Activated naive CD4-positive, alpha-beta T cell treated with anti-CD3 and anti-CD28 coated beads for 36 hours (primary cell): ENCODE measurements around the gene PDE2A. TPM values are rescaled to one million over a fixed set of nuclear protein-coding genes. Genes with fewer than 3 reads are reported as not detected.

Experiments
- CTCF ChIA-PET: fragments of 350-600 bp; sonication (Branson Sonifier 250); formaldehyde crosslinking; loops from one replicate; lab custom pipeline; 2021; ENCODE audit warnings: antibody characterized with exemption; lab: Charles Lee
- DNase-seq: peaks from one replicate; pipeline ENCODE4 v3.0.0-alpha.2; 2020
- H3K27ac Mint-ChIP-seq: one replicate; pipeline ENCODE4 v1.8.0; 2021; ENCODE audit warnings: mild to moderate bottlenecking, mixed read lengths
- H3K27me3 Mint-ChIP-seq: one replicate; pipeline ENCODE4 v1.8.0; 2021; ENCODE audit warnings: low read depth, mixed read lengths
- H3K36me3 Mint-ChIP-seq: one replicate; pipeline ENCODE4 v1.8.0; 2021; ENCODE audit warnings: low read depth, mixed read lengths
- H3K4me1 Mint-ChIP-seq: one replicate; pipeline ENCODE4 v1.8.0; 2021; ENCODE audit warnings: low read depth, mixed read lengths
- H3K4me3 Mint-ChIP-seq: one replicate; pipeline ENCODE4 v1.8.0; 2021; ENCODE audit warnings: mild to moderate bottlenecking, moderate library complexity, mixed read lengths
- H3K9me3 Mint-ChIP-seq: one replicate; pipeline ENCODE4 v1.8.0; 2021; ENCODE audit warnings: mixed read lengths
- intact Hi-C: fragments of 100-400 bp; cut with micrococcal nuclease; formaldehyde crosslinking; loops from one replicate; pipeline ENCODE4 v1.15.1; 2023
- total RNA-seq, 2 experiments: library from RNA; stranded (reverse); gene quantifications; one replicate each; pipeline ENCODE4 v1.2.3, GENCODE V29; 2021

The PDE2A gene
- total RNA-seq, 2 experiments from 2014 or later = 0.69 to 1.1 TPM

DNA sequence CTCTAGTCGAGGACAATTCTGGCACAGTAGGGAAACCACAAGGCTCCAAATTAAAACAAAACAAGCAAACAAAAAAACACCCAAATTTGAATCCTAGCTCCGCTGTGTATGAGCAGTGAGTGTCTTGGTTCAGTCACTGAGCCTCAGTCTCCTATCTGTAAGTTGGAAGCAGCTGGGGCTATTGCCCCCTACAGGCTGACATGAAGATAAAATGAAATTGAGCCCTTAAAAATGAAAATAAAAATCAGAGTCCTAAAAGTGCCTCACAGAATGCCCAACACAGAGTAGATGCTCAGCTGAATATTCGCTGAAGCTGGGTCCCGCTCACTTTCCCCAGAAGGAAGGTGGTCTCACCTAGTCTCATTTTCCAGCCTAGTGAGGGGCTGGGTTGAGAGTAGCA, 65.2 kb downstream of the PDE2A start:
- Mint-ChIP-seq H3K9me3 (no peaks in the 10 kb centered on the region), H3K36me3 (no peaks in the 10 kb centered on the region), H3K4me1 (peaks cover 2% of the 10 kb centered on the region), H3K27me3 (peaks cover 13% of the 10 kb centered on the region), H3K4me3 (no peak overlapping the region), H3K27ac (no peak overlapping the region)
- no peak for DNase-seq
- intact Hi-C loops = loop anchor here (1.0 kb wide), 1 partner anchor 20 kb away; no protein-coding TSS in a partner anchor
- CTCF ChIA-PET = interaction anchor here (0.6 to 1.8 kb wide), 6 partner anchors 19 to 727 kb away, joined by 3 to 9 read pairs (median 6); no protein-coding TSS in a partner anchor

DNA sequence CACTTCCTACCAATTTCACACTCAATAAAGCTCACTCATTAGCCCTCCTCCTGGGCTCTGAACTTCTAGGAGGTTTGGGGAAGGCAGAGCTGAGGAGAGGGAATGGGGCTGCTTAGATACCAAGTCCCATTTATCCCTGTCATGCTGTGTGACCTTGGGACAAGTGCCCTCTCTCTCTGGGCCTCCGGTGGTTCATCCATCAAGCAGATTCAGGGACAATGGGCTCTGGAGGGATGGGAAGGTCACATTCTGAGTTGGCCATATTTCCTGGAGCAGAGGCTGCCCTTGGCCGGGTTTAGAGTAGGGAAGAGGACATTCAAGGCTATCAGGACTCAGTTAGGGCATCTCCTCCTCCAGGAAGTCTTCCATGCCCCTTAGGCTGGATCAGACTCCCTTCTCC, 66.7 kb downstream of the PDE2A start:
- H3K36me3 Mint-ChIP-seq = no peaks in the 10 kb centered on the region
- no peak overlapping the region for H3K27ac Mint-ChIP-seq
- H3K9me3 Mint-ChIP-seq = no peaks in the 10 kb centered on the region
- no peaks in the 10 kb centered on the region for H3K4me1 Mint-ChIP-seq
- peaks cover 7% of the 10 kb centered on the region for H3K27me3 Mint-ChIP-seq
- H3K4me3 Mint-ChIP-seq = no peak overlapping the region
- CTCF ChIA-PET = interaction anchor here (0.7 to 2.2 kb wide), 4 partner anchors 9 to 176 kb away, joined by 3 to 8 read pairs (median 4); no protein-coding TSS in a partner anchor
- no peak for DNase-seq
- intact Hi-C loops = no loop called here

DNA sequence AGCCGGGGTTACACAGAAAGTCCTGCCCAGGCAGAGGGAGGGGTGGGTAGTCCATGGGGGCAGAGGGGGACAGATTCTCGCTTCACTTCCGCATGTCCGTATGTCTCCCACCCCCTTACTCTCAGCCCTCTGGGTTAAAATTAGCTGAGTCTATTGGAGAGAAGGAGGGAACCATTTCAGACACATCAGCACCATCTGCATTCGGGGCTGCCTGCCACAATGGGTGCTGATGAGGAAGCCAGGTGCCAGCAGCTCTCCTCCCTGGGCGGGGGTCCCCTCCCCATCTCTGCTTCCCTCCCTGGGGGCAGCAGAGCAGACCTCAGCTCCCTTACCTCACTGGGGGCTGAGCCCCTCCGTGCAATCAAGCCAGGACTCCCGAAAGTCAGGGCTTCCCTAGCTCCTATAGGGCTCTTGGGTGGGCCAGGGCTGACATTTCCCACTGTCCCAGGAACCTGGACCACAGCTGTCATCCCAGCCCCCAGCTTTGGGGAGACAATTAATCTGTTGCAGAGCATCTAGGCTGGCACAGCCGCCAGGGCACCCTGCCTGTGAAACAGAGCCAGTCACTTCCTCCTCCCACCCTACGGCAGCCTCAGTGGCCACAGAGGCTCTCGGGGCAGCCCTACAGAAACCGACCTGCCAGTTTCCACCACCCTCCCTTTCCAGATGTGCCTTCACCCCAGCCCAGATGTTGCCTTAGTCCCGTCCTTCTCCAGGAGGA, 67.3 kb downstream of the PDE2A start:
- CTCF ChIA-PET = interaction anchor here (0.7 to 2.2 kb wide), 3 partner anchors 8 to 135 kb away, joined by 3 to 8 read pairs (median 4); no protein-coding TSS in a partner anchor
- Mint-ChIP-seq H3K36me3 (no peaks in the 10 kb centered on the region), H3K9me3 (no peaks in the 10 kb centered on the region), H3K27me3 (peaks cover 7% of the 10 kb centered on the region), H3K4me3 (no peak overlapping the region), H3K4me1 (no peaks in the 10 kb centered on the region), H3K27ac (no peak overlapping the region)
- DNase-seq = no peak
- intact Hi-C loops = no loop called here

DNA sequence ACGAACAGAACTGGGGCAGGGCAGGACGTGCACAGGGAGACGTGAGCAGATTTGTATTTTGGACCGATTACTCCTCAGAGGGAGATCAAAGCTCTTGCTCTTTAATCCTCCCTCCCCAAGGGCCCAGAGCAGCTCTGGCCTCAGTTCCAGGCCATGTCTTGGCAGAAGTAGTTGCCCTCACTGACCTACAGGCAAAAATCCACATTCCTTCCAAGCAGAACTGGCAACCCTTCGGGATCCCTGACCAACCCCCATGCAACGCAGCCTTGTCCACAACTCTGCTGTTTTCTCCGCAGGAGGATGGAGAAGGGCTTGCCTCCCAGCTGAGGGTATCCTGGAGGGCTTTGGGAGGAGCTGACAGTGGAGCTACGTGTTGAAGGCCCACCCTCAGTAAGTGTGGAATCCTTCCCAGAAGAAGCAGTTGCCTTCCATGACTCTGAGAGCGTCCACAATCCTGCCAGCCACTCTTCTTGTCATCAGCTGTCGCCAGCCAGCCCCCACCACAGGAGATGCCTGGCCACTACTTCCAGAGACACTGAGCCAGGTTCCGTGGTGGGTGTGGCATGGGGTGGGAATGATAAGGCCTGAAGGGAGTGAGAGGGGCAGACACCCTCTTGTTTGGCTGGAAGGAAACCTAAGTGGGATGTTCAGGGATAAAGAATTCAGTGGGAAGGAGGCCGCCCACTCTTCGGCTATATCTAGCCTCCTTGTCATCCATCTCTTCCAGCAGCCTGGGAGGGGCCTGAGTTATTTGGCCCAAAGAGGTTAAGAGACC, 68.1 kb downstream of the PDE2A start:
- DNase-seq = no peak
- Mint-ChIP-seq H3K27me3 (peaks cover 7% of the 10 kb centered on the region), H3K36me3 (no peaks in the 10 kb centered on the region), H3K4me3 (no peak overlapping the region), H3K9me3 (no peaks in the 10 kb centered on the region), H3K27ac (no peak overlapping the region), H3K4me1 (no peaks in the 10 kb centered on the region)
- CTCF ChIA-PET = interaction anchor here (1.1 to 2.2 kb wide), 2 partner anchors 18 to 134 kb away, joined by 4 to 8 read pairs; no protein-coding TSS in a partner anchor
- intact Hi-C loops = no loop called here

DNA sequence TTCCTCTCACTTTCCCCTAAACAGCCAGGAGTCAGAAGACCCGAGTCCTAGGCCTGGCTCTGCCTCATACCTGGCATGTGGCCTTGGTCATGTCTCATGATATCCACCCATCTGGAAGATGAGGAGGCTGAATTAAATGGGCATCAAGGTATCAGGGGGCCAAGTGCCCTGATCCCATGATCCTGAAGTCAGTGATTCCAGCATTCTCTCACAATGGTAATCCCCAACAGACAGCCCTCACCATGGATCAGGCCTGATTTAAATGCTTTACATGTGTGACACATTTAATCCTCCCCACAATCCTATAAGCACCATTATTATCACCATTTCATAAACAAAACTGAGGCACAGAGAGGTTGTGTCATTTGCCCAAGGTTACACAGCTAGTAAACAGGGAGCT, 70.0 kb downstream of the PDE2A start:
- peaks cover 7% of the 10 kb centered on the region for H3K27me3 Mint-ChIP-seq
- DNase-seq = no peak
- H3K9me3 Mint-ChIP-seq = no peaks in the 10 kb centered on the region
- no peak overlapping the region for H3K27ac Mint-ChIP-seq
- H3K36me3 Mint-ChIP-seq = no peaks in the 10 kb centered on the region
- CTCF ChIA-PET = interaction anchor here (0.7 kb wide), 1 partner anchor 73 kb away, joined by 4 read pairs; no protein-coding TSS in a partner anchor
- no peaks in the 10 kb centered on the region for H3K4me1 Mint-ChIP-seq
- no peak overlapping the region for H3K4me3 Mint-ChIP-seq
- intact Hi-C loops = no loop called here

DNA sequence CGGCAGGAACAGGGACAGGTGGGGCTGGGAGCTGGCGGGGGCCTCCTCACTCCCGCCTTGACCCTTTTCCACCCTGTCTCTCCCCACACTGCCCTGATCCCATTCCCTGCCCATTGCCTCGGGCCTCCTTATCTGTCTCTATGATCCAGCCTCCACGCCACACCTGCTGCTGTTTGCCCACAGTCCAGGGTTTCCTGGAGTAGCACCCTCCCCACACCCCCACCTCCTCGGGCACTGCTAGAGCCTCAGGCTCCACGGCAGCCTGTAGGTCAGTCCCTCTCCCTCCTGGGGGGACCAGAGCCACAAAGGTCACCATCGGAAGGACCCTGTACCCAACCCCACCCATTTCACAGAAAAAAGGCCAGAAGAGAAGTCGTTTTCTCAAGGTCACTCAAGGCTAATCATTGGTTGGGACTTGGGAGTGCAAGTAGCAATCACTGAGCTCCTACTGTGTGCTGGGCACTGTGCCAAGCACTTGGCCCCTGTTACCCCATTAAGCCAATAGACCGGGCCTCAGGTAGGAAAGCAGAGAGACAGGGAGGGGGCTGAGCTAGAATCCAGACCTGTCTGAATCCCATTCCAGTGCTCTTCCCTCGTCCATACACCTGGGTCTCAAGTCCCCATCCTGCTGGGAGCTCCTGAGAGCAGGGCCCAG, 71.8 kb downstream of the PDE2A start:
- Mint-ChIP-seq H3K27ac (no peak overlapping the region), H3K27me3 (peaks cover 3% of the 10 kb centered on the region), H3K9me3 (no peaks in the 10 kb centered on the region), H3K36me3 (no peaks in the 10 kb centered on the region), H3K4me1 (no peaks in the 10 kb centered on the region), H3K4me3 (no peak overlapping the region)
- CTCF ChIA-PET = interaction anchor here (0.7 to 1.7 kb wide), 2 partner anchors 13 to 16 kb away, joined by 3 to 6 read pairs; no protein-coding TSS in a partner anchor
- intact Hi-C loops = no loop called here
- DNase-seq = no peak

DNA sequence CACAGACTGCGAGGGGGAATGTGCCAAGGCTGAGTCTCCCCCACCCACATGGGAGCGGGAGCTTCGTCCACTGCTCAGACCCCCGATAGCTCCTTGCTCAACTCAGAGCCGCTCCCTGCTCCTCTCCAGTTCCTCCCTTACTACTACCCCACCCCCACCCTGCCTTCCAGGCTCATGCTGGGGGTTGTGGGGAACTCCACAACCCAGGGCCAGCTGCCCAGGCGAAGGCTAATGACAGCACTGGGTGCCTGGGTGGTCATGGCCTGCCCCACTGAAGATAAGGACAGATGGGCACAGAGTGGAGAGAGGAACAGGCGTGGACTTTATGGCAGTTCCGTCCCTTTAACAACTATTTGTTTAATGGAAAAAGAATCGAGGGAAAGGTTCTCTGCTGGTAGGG, 73.7 kb downstream of the PDE2A start:
- CTCF ChIA-PET = interaction anchor here (0.8 to 1.2 kb wide), 2 partner anchors 9 to 83 kb away, joined by 3 to 4 read pairs; no protein-coding TSS in a partner anchor
- Mint-ChIP-seq H3K4me3 (no peak overlapping the region), H3K36me3 (no peaks in the 10 kb centered on the region), H3K9me3 (no peaks in the 10 kb centered on the region), H3K4me1 (no peaks in the 10 kb centered on the region), H3K27me3 (no peaks in the 10 kb centered on the region), H3K27ac (no peak overlapping the region)
- intact Hi-C loops = no loop called here
- DNase-seq = no peak

DNA sequence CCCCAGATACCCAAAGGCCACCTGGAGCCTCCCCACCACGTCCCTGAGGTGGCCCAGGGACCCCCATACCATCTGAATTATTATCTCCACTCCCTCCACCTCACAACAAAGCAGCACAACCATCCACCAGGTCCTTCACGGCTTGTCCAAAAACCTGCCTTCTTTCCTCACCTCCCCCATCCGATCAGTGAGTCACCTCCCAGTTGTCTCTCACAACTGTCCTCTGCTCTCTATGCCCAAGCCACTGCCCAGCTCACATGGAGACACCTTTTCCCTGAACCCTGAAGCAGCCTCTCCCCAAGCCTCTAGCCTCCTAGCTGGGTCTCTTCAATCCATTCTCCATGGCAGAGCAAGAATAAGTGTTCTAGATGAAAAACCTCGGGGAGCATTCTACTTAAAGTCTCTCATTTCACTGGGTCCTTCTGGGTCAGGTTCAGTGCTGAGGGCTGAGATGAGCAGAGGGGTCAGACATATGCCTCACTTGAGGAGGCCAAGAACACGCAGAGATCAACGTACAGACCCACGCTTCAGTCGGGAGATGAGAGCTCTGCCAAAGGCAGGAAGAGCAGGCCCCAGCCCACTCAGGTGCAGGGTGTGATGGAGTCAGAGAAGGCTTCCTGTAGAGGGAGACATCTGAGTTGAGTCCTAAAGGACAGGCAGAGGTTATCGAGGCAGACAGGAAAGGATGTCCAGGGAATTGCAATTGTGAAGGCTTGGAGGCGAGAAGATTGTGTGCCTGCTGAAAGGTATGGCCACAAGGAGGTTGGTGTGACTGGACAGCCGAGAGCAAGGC, 74.7 kb downstream of the PDE2A start:
- Mint-ChIP-seq H3K4me1 (no peaks in the 10 kb centered on the region), H3K4me3 (no peak overlapping the region), H3K9me3 (no peaks in the 10 kb centered on the region), H3K36me3 (no peaks in the 10 kb centered on the region), H3K27me3 (peaks cover 3% of the 10 kb centered on the region), H3K27ac (no peak overlapping the region)
- CTCF ChIA-PET = interaction anchor here (1.2 kb wide), 3 partner anchors 8 to 84 kb away, joined by 3 to 4 read pairs (median 3); no protein-coding TSS in a partner anchor
- intact Hi-C loops = no loop called here
- no peak for DNase-seq

DNA sequence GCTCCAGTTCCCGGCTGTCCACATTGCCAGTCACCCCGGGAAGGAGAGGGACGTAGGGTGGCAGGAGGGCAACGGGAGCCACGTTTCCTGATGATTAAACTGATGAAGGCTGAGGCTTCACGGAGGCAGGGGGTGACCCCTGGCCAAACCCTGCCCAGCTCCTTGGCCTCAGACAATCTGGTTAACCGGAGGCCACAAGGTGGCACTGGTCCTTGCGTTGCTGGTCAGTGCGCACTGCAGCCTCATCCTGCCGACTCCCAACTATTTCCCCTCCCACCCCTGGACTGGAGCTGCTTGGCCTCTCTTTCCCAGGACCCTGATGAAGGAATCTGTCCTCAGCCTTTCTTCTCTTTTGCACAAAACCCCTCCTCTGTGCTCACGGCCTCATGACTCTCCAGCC, 75.3 kb downstream of the PDE2A start:
- Mint-ChIP-seq H3K27ac (no peak overlapping the region), H3K27me3 (peaks cover 3% of the 10 kb centered on the region), H3K4me1 (no peaks in the 10 kb centered on the region), H3K4me3 (no peak overlapping the region), H3K9me3 (no peaks in the 10 kb centered on the region), H3K36me3 (no peaks in the 10 kb centered on the region)
- CTCF ChIA-PET = interaction anchor here (1.2 kb wide), 2 partner anchors 9 to 12 kb away, joined by 3 read pairs; no protein-coding TSS in a partner anchor
- DNase-seq = no peak
- intact Hi-C loops = no loop called here

DNA sequence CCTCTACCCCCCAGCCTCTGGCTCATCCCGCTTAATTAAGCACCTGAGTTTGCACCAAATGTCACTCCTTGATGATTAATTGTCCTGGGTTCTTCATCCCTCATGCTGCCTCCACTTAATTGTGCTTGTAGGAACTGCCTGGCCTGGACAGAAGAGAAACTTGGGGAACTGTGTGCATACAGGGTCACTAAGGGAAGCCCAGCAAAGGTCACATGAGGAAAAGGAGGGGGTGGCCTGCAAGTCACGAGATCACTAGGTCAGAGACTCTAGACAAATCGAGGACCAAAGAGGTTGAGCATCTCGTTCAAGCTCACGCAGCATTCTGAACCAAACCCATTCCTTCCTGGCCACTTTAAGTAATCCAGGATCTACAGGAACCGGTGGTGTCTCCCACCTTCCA, 75.8 kb downstream of the PDE2A start:
- intact Hi-C loops = no loop called here
- Mint-ChIP-seq H3K36me3 (no peaks in the 10 kb centered on the region), H3K4me3 (no peak overlapping the region), H3K9me3 (no peaks in the 10 kb centered on the region), H3K27ac (no peak overlapping the region), H3K27me3 (peaks cover 3% of the 10 kb centered on the region), H3K4me1 (no peaks in the 10 kb centered on the region)
- DNase-seq = no peak
- CTCF ChIA-PET = interaction anchor here (1.2 to 1.3 kb wide), 3 partner anchors 9 to 13 kb away, joined by 3 read pairs; no protein-coding TSS in a partner anchor

DNA sequence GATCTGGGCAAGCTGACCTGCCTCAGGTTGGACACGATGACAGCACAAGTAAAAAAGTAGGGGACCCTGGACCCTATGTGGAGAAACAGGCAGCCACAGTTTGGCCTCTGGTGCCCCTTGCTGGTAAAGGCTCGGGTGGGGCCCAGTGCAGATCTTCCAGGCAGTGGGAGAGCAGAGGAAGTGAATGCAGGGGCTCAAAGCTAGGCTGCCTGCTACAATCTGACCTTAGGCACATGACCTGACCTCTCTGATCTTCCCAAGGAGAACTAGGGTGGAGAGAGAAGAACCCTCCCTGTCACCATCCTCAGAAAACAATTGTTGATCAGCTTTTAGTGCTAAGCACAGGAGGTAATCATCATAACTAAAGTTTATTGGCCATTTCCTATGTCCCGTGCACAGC, 76.5 kb downstream of the PDE2A start:
- peaks cover 3% of the 10 kb centered on the region for H3K27me3 Mint-ChIP-seq
- H3K36me3 Mint-ChIP-seq = no peaks in the 10 kb centered on the region
- intact Hi-C loops = no loop called here
- CTCF ChIA-PET = interaction anchor here (1.2 to 1.3 kb wide), 2 partner anchors 8 to 12 kb away, joined by 3 read pairs; no protein-coding TSS in a partner anchor
- H3K9me3 Mint-ChIP-seq = no peaks in the 10 kb centered on the region
- H3K27ac Mint-ChIP-seq = no peak overlapping the region
- DNase-seq = no peak
- H3K4me3 Mint-ChIP-seq = no peak overlapping the region
- H3K4me1 Mint-ChIP-seq = peaks cover under 1% of the 10 kb centered on the region
